H1 (cell line): ENCODE results near the gene KRTAP9-6. TPM values are rescaled to one million over a fixed set of nuclear protein-coding genes. Genes with fewer than 3 reads are reported as not detected.

Source experiments
- CTCF ChIA-PET: fragments of 300-600 bp; sonication (Branson Sonifier 250); formaldehyde crosslinking; loops from one replicate; lab custom pipeline; 2021; ENCODE audit not compliant: partially characterized antibody; lab: Charles Lee
- POLR2A ChIA-PET: fragments of 300-600 bp; sonication (Branson Sonifier 250); formaldehyde crosslinking; loops from one replicate; lab custom pipeline; 2021; ENCODE audit warnings: inconsistent platforms; ENCODE audit not compliant: partially characterized antibody; lab: Charles Lee
- DNase-seq, 2 experiments: peaks; one replicate each; pipeline versions ENCODE4 v3.0.0 to v3.0.0-alpha.2; 2010 to 2022; ENCODE audit warnings: low spot score in 2 of 2, low read depth in 1 of 2, mixed read lengths in 1 of 2
- FAIRE-seq: peaks from 2 replicates; lab custom pipeline; 2011; peaks lifted over from hg19 to GRCh38; lab: Jason Lieb, UNC
- H2AFZ ChIP-seq: 2 replicates; pipeline ENCODE4 v1.8.1; 2012; ENCODE audit warnings: low read length, inconsistent platforms
- H2AK5ac ChIP-seq: 2 replicates; pipeline ENCODE4 v1.6.1; 2013; ENCODE audit warnings: low read depth, low read length
- H2BK120ac ChIP-seq: replicated peaks from 2 replicates; pipeline ENCODE3; 2013; ENCODE audit warnings: low read depth, low read length, inconsistent platforms
- H2BK12ac ChIP-seq: 2 replicates; pipeline ENCODE4 v1.6.1; 2013; ENCODE audit warnings: low read depth, low read length
- H2BK15ac ChIP-seq: 2 replicates; pipeline ENCODE4 v1.6.1; 2013; ENCODE audit warnings: low read length
- H2BK20ac ChIP-seq: 2 replicates; pipeline ENCODE4 v1.6.1; 2013; ENCODE audit warnings: low read length
- H2BK5ac ChIP-seq: 2 replicates; pipeline ENCODE4 v1.6.1; 2013; ENCODE audit warnings: low read depth, low read length
- H3K14ac ChIP-seq: 2 replicates; pipeline ENCODE4 v1.6.1; 2013; ENCODE audit warnings: inconsistent platforms; ENCODE audit not compliant: insufficient read length
- H3K18ac ChIP-seq: 2 replicates; pipeline ENCODE4 v1.6.1; 2013; ENCODE audit warnings: low read length; ENCODE audit errors: extremely low read depth
- H3K23ac ChIP-seq: 2 replicates; pipeline ENCODE4 v1.6.1; 2013; ENCODE audit warnings: inconsistent platforms; ENCODE audit not compliant: insufficient read length
- H3K23me2 ChIP-seq: 2 replicates; pipeline ENCODE4 v1.6.1; 2013; ENCODE audit warnings: low read depth, low read length
- H3K27ac ChIP-seq: 2 replicates; pipeline ENCODE4 v1.6.1; 2011; ENCODE audit warnings: low read depth, low read length, inconsistent platforms
- H3K27me3 ChIP-seq, 4 experiments: replicated peaks in 1 of 4; 1 replicate in 1 of 4; 2 replicates in 3 of 4; pipeline versions ENCODE4 v1.6.1 to v1.8.1; 2011 to 2013; ENCODE audit warnings: low read length in 3 of 4, mild to moderate bottlenecking in 3 of 4, inconsistent platforms in 2 of 4, mixed read lengths in 2 of 4, moderate library complexity in 1 of 4; ENCODE audit not compliant: control insufficient read depth in 3 of 4, insufficient read depth in 3 of 4; ENCODE audit errors: extremely low read depth in 1 of 4
- H3K36me3 ChIP-seq, 4 experiments: 2 replicates each; pipeline versions ENCODE4 v1.6.1 to v1.8.1; 2011 to 2013; ENCODE audit warnings: mild to moderate bottlenecking in 4 of 4, low read length in 3 of 4, moderate library complexity in 2 of 4, control low read depth in 1 of 4, inconsistent platforms in 1 of 4; ENCODE audit not compliant: insufficient read depth in 4 of 4, control insufficient read depth in 2 of 4
- H3K4ac ChIP-seq: replicated peaks from 2 replicates; pipeline ENCODE3; 2013; ENCODE audit warnings: low read length, low read depth, mixed read lengths, inconsistent platforms; ENCODE audit not compliant: insufficient read length
- H3K4me1 ChIP-seq, 4 experiments: replicated peaks in 1 of 4; 1 replicate in 1 of 4; 2 replicates in 3 of 4; pipeline versions ENCODE4 v1.6.1 to v1.8.1; 2011 to 2013; ENCODE audit warnings: low read length in 3 of 4, inconsistent platforms in 2 of 4, mixed read lengths in 1 of 4; ENCODE audit not compliant: insufficient read depth in 4 of 4, control insufficient read depth in 3 of 4
- H3K4me2 ChIP-seq, 2 experiments: 2 replicates each; pipeline versions ENCODE4 v1.6.1 to v1.8.1; 2011 to 2013; ENCODE audit warnings: low read depth in 2 of 2, low read length in 2 of 2, control low read depth in 1 of 2, inconsistent platforms in 1 of 2, mild to moderate bottlenecking in 1 of 2; ENCODE audit not compliant: insufficient read depth in 1 of 2
- H3K4me3 ChIP-seq, 4 experiments: fragments of 200-600, 300-600 bp in 1 of 4; sonication (generic), shearing (Covaris generic), sonication (Bioruptor Twin) in 1 of 4; 2 replicates each; pipeline versions ENCODE4 v1.5.1 to v1.8.1; 2011 to 2016; ENCODE audit warnings: low read length in 4 of 4, low read depth in 3 of 4, control low read depth in 2 of 4, inconsistent platforms in 2 of 4, mild to moderate bottlenecking in 2 of 4, mixed read lengths in 1 of 4, moderate library complexity in 1 of 4; ENCODE audit not compliant: insufficient read depth in 2 of 4; ENCODE audit errors: extremely low read depth in 1 of 4
- H3K56ac ChIP-seq: replicated peaks from 2 replicates; pipeline ENCODE3; 2013; ENCODE audit warnings: low read depth, mild to moderate bottlenecking, mixed read lengths, low read length, inconsistent platforms; ENCODE audit not compliant: insufficient read length
- H3K79me1 ChIP-seq: 2 replicates; pipeline ENCODE4 v1.6.1; 2013; ENCODE audit warnings: low read depth, low read length, control low read depth
- H3K79me2 ChIP-seq, 2 experiments: 2 replicates each; pipeline versions ENCODE4 v1.6.1 to v1.8.1; 2012 to 2013; ENCODE audit warnings: low read length in 2 of 2, mild to moderate bottlenecking in 2 of 2, inconsistent platforms in 1 of 2; ENCODE audit not compliant: insufficient read depth in 2 of 2, control insufficient read depth in 1 of 2
- H3K9ac ChIP-seq, 4 experiments: replicated peaks in 1 of 4; 1 replicate in 1 of 4; 2 replicates in 3 of 4; pipeline versions ENCODE4 v1.6.1 to v1.8.1; 2011 to 2013; ENCODE audit warnings: low read depth in 3 of 4, low read length in 3 of 4, control low read depth in 2 of 4, mild to moderate bottlenecking in 2 of 4, moderate library complexity in 2 of 4, inconsistent platforms in 1 of 4; ENCODE audit errors: extremely low read depth in 1 of 4
- H3K9me3 ChIP-seq, 2 experiments: 2 replicates each; pipeline versions ENCODE4 v1.6.1 to v1.8.1; 2012 to 2013; ENCODE audit warnings: mild to moderate bottlenecking in 2 of 2, moderate library complexity in 2 of 2, control low read depth in 1 of 2, inconsistent platforms in 1 of 2, low read depth in 1 of 2, low read length in 1 of 2, mixed read lengths in 1 of 2; ENCODE audit not compliant: insufficient read depth in 2 of 2
- H4K20me1 ChIP-seq, 2 experiments: replicated peaks in 1 of 2; 2 replicates each; pipeline versions ENCODE3 to v1.8.1; 2011 to 2013; ENCODE audit warnings: inconsistent platforms in 2 of 2, low read length in 2 of 2, mild to moderate bottlenecking in 1 of 2; ENCODE audit not compliant: insufficient read depth in 2 of 2, control insufficient read depth in 1 of 2
- H4K5ac ChIP-seq: 2 replicates; pipeline ENCODE4 v1.6.1; 2013; ENCODE audit warnings: low read length, low read depth, mixed read lengths, inconsistent platforms; ENCODE audit not compliant: insufficient read length
- H4K8ac ChIP-seq: 2 replicates; pipeline ENCODE4 v1.8.0; 2013; ENCODE audit warnings: mild to moderate bottlenecking, moderate library complexity, low read length, inconsistent platforms; ENCODE audit not compliant: insufficient read depth; ENCODE audit errors: extremely low read depth
- H4K91ac ChIP-seq: replicated peaks from 2 replicates; pipeline ENCODE3; 2013; ENCODE audit warnings: low read length, mixed read lengths, inconsistent platforms; ENCODE audit not compliant: insufficient read length
- BACH1 ChIP-seq: IDR thresholded peaks from 2 replicates; pipeline ENCODE4 v1.6.1; 2012; ENCODE audit warnings: low read length, improper control_type of control experiment
- CHD1 ChIP-seq: IDR thresholded peaks from 2 replicates; pipeline ENCODE4 v1.6.1; 2012; ENCODE audit warnings: low read depth, low read length, improper control_type of control experiment
- JUND ChIP-seq: IDR thresholded peaks from 2 replicates; pipeline ENCODE4 v1.6.1; 2011; ENCODE audit warnings: mild to moderate bottlenecking, improper control_type of control experiment, low read length
- MAFK ChIP-seq: IDR thresholded peaks from 2 replicates; pipeline ENCODE4 v1.6.1; 2012; ENCODE audit warnings: low read depth, mild to moderate bottlenecking, improper control_type of control experiment, low read length
- SIN3A ChIP-seq, 2 experiments: IDR thresholded peaks in 1 of 2; conservative IDR thresholded peaks in 1 of 2; 2 replicates each; pipeline ENCODE4 v1.6.1; 2011 to 2012; ENCODE audit warnings: low read length in 2 of 2, improper control_type of control experiment in 1 of 2, low read depth in 1 of 2, mild to moderate bottlenecking in 1 of 2
- SRF ChIP-seq: IDR thresholded peaks from 2 replicates; pipeline ENCODE4 v1.6.1; 2011; ENCODE audit warnings: mild to moderate bottlenecking, low read depth, low read length, moderate library complexity
- SUZ12 ChIP-seq: fragments of 200-600 bp; sonication (generic); IDR thresholded peaks from 2 replicates; pipeline ENCODE4 v1.6.1; 2012; ENCODE audit warnings: mild to moderate bottlenecking, inconsistent platforms, low read length, moderate library complexity, mixed read lengths
- WGBS, 2 experiments: shearing (Covaris generic) in 1 of 2; methylation state at CpG; one replicate each; pipeline versions ENCODE4 v1.1.6 to v1.1.7; 2013 to 2015; ENCODE audit warnings: low lambda C conversion rate in 2 of 2, mixed read lengths in 2 of 2, inconsistent platforms in 1 of 2, low coverage in 1 of 2, missing lambda C conversion rate in 1 of 2; ENCODE audit not compliant: insufficient replicate concordance in 2 of 2, insufficient coverage in 1 of 2, insufficient read length in 1 of 2; ENCODE audit errors: extremely low coverage in 1 of 2, missing lambda C conversion rate in 1 of 2; 5-methylcytosine and 5-hydroxymethylcytosine counted together
- polyA plus RNA-seq, 7 experiments: library from polyadenylated mRNA; depleted of rRNA in 3 of 7; stranded (reverse) in 5 of 7; unstranded in 2 of 7; fragments of >200 nt in 5 of 7; fragments of 200-250 nt in 2 of 7; gene quantifications; 1 replicate in 5 of 7; 2 replicates in 1 of 7; 4 replicates in 1 of 7; pipeline versions ENCODE4 v1.2.1 to v1.2.3, GENCODE V29; 2011 to 2013; ENCODE audit warnings: missing spikeins in 2 of 7, mixed read lengths in 2 of 7
- total RNA-seq: library from RNA; stranded (reverse); fragmentation: NEBNext Ultra II Directional; extraction: Animal tissue kit (Norgen Biotek cat#: 25700); gene quantifications from 2 replicates; pipeline ENCODE4 v1.2.1, GENCODE V29; 2021

Gene KRTAP9-6
- total and polyA plus RNA-seq, 2 of the 8 experiments (the other 6 are each of a cell fraction or from before 2014, with no cell fraction given) = not detected

- CTCF ChIA-PET = interaction anchor here (0.6 to 1.8 kb wide), 6 partner anchors 20 to 694 kb away, joined by 3 to 7 read pairs (median 3); partner anchors contain the start of gene KRT33A
These were observed 37.8 kb downstream of the KRTAP9-6 start for GRCh38 chr17:41302981-41303380.

More at GRCh38 chr17:41302981-41303380, 37.8 kb downstream of the KRTAP9-6 start:
- no peak overlapping the region for H3K4me3 ChIP-seq
- H3K23me2 ChIP-seq = no peaks in the 10 kb centered on the region; the same call in 1 of the 2 replicates
- H3K4me2 ChIP-seq = no peak overlapping the region
- no peak overlapping the region for H4K8ac ChIP-seq
- no peaks in the 10 kb centered on the region for H3K79me1 ChIP-seq
- no peaks in the 10 kb centered on the region; a peak in 2 of 7 replicates for H3K27me3 ChIP-seq
- H2BK12ac ChIP-seq = no peak overlapping the region
- H3K79me2 ChIP-seq = no peaks in the 10 kb centered on the region
- POLR2A ChIA-PET = no interaction called here
- no peak overlapping the region for H3K9ac ChIP-seq
- no peak overlapping the region for H2AK5ac ChIP-seq
- H4K5ac ChIP-seq = no peak overlapping the region
- WGBS, 2 experiments = 92% methylated on average over 4 of the region's 4 CpGs; no CpG with 5 or more reads in 1 of the 2 experiments
- H3K23ac ChIP-seq = no peak overlapping the region
- H3K4me1 ChIP-seq = no peaks in the 10 kb centered on the region; a peak in 2 of 7 replicates
- FAIRE-seq = no peak
- H3K27ac ChIP-seq = no peak overlapping the region
- no peaks in the 10 kb centered on the region for H4K20me1 ChIP-seq
- H3K9me3 ChIP-seq = no peaks in the 10 kb centered on the region; a peak in 1 of 4 replicates
- no peak overlapping the region for H3K4ac ChIP-seq
- DNase-seq = no peak
- H3K56ac ChIP-seq = no peak overlapping the region
- TF ChIP-seq SRF (no peak), CHD1 (no peak), MAFK (no peak), SIN3A (conservative IDR thresholded peaks at IDR 0.05 in 1 of 2, IDR thresholded peaks at IDR 0.05 in 1 of 2; ENCODE audit: low read depth in 1 of 2, low read length in 2 of 2) (no peak), SUZ12 (no peak), BACH1 (no peak), JUND (no peak)
- no peak overlapping the region for H2BK5ac ChIP-seq
- no peak overlapping the region for H2BK20ac ChIP-seq
- no peak overlapping the region for H4K91ac ChIP-seq
- no peak overlapping the region for H2BK120ac ChIP-seq
- no peak overlapping the region for H3K14ac ChIP-seq
- no peak overlapping the region for H3K18ac ChIP-seq
- no peaks in the 10 kb centered on the region for H3K36me3 ChIP-seq
- H2BK15ac ChIP-seq = no peak overlapping the region
- no peak overlapping the region for H2AFZ ChIP-seq
